Activated CD4-positive, alpha-beta T cell treated with anti-CD3 and anti-CD28 coated beads, Interleukin-2, amount 10 ng/mL, durations not matched to agents 24 days and 14 days (primary cell): Measurements from ENCODE around the gene FRMD4B. TPM values are rescaled to one million over a fixed set of nuclear protein-coding genes. Genes with fewer than 3 reads are reported as not detected.

Experiments used
- DNase-seq: peaks from one replicate; pipeline ENCODE4 v3.0.0; 2022
- H3K27ac Mint-ChIP-seq: one replicate; pipeline ENCODE4 v1.8.0; 2022; ENCODE audit warnings: mild to moderate bottlenecking, mixed read lengths
- H3K27me3 Mint-ChIP-seq: one replicate; pipeline ENCODE4 v1.8.0; 2022; ENCODE audit warnings: mixed read lengths
- H3K36me3 Mint-ChIP-seq: one replicate; pipeline ENCODE4 v1.8.0; 2022; ENCODE audit warnings: low read depth, mild to moderate bottlenecking, mixed read lengths
- H3K4me1 Mint-ChIP-seq: one replicate; pipeline ENCODE4 v1.8.0; 2021; ENCODE audit warnings: mixed read lengths
- H3K4me3 Mint-ChIP-seq: one replicate; pipeline ENCODE4 v1.8.0; 2022; ENCODE audit warnings: mild to moderate bottlenecking, moderate library complexity, mixed read lengths
- H3K9me3 Mint-ChIP-seq: one replicate; pipeline ENCODE4 v1.8.0; 2021; ENCODE audit warnings: mixed read lengths
- intact Hi-C: fragments of 100-400 bp; cut with micrococcal nuclease; formaldehyde crosslinking; loops from one replicate; pipeline ENCODE4 v1.15.1; 2023
- total RNA-seq: library from RNA; stranded (reverse); gene quantifications from 2 replicates; pipeline ENCODE4 v1.2.3, GENCODE V29; 2022

The FRMD4B gene
- total RNA-seq, 1 donor from 2014 or later: 59.1 TPM

GRCh38 chr3:69389520-69390248 is 3.8 kb upstream of the FRMD4B start:
- Mint-ChIP-seq H3K36me3 (no peaks in the 10 kb centered on the region), H3K4me3 (no peak overlapping the region), H3K4me1 (peaks cover 14% of the 10 kb centered on the region), H3K9me3 (peaks cover 4% of the 10 kb centered on the region), H3K27me3 (peaks cover 58% of the 10 kb centered on the region), H3K27ac (no peak overlapping the region)
- intact Hi-C loops: loop anchor here (5.0 kb wide), 1 partner anchor 48 kb away; no protein-coding TSS in a partner anchor
- no peak for DNase-seq

GRCh38 chr3:69388241-69388640 is 2.4 kb upstream of the FRMD4B start:
- H3K4me3 Mint-ChIP-seq: no peak overlapping the region
- H3K27me3 Mint-ChIP-seq: peaks cover 69% of the 10 kb centered on the region
- no peaks in the 10 kb centered on the region for H3K36me3 Mint-ChIP-seq
- intact Hi-C loops: loop anchor here (5.0 kb wide), 1 partner anchor 49 kb away; no protein-coding TSS in a partner anchor
- no peaks in the 10 kb centered on the region for H3K9me3 Mint-ChIP-seq
- no peak overlapping the region for H3K27ac Mint-ChIP-seq
- no peak for DNase-seq
- H3K4me1 Mint-ChIP-seq: peaks cover 17% of the 10 kb centered on the region

DNA sequence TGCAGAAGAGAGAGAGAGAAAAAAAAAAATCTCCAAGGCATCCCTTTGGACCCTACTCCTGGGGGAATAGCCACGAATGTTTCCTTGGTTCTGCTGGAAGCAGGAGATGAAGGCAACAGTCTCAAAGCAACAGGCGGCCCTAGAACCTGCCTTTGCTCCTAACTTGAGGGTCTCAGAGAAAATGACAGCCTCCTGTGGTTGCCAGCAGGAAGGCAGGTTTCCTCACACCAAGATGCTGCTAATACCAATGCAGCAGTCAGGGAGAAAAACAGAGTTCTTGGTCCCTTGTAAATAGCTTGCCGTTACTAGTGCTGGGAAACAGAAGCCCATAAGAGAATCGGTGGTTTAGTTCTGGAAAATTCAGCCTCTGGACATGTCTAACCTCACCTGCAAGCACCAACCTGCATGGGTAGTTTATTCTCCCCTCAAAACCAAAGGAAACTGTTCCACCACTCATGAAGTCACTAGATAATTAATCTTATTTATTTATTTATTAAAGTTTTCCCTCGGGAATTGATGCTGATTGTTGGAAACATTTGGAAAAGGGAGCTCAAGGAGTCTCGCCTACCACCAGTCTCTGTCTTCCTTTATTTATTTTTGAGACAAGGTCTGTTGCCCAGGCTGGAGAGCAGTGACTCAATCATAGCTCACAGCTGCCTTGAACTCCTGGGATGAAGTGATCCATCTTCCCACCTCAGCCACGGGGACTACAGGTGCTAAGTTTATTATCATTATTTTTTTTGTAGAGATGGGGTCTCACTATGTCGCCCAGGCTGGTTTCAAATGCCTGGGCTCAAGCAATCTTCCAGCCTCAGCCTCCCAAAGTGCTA is 883 bp upstream of the FRMD4B start:
- intact Hi-C loops: loop anchor here (1.0 to 5.0 kb wide), 2 partner anchors 51 to 59 kb away; no protein-coding TSS in a partner anchor

DNA sequence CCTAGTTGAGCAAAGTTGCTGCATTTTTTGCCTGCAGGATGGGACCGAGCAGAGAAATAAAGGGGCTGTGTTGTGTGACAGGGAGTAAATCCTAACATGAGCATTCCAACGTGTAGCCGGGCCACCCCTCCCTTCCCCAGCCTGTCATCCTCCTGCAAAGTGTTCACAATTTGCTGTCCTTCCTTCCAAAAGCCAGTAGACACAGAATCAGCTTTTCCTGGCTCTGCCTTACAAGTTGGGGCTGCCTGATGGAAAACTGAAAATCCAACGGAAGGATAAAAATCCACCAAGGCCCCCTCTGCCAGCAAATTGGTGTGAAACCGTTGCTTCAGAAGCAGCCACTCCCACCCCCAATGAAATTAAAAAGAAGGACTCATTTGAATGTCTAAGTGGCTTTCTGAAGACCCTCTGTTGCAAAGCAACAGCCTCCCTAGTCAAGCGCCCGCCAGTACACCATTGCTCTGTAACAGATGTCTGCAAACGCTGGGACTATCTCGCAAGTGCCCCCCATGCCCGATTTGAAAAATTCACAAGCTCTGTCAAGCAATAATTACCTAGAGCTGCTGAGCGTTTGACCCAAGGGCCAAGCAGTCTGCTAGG is 665 bp downstream of the FRMD4B start:
- H3K4me1 Mint-ChIP-seq: peaks cover 17% of the 10 kb centered on the region
- intact Hi-C loops: loop anchor here (5.0 kb wide), 1 partner anchor 52 kb away; no protein-coding TSS in a partner anchor
- H3K27me3 Mint-ChIP-seq: peaks cover 73% of the 10 kb centered on the region
- H3K36me3 Mint-ChIP-seq: no peaks in the 10 kb centered on the region
- H3K9me3 Mint-ChIP-seq: no peaks in the 10 kb centered on the region
- no peak for DNase-seq
- peak overlapping the region; percentile 81 for H3K4me3 Mint-ChIP-seq
- H3K27ac Mint-ChIP-seq: no peak overlapping the region

More for the DNA sequence above, 883 bp upstream of the FRMD4B start:
- no peak for DNase-seq
- Mint-ChIP-seq H3K27ac (peak overlapping the region; percentile 15), H3K27me3 (peaks cover 68% of the 10 kb centered on the region), H3K36me3 (no peaks in the 10 kb centered on the region), H3K9me3 (no peaks in the 10 kb centered on the region), H3K4me3 (peak overlapping the region; percentile 81), H3K4me1 (peaks cover 17% of the 10 kb centered on the region)

DNA sequence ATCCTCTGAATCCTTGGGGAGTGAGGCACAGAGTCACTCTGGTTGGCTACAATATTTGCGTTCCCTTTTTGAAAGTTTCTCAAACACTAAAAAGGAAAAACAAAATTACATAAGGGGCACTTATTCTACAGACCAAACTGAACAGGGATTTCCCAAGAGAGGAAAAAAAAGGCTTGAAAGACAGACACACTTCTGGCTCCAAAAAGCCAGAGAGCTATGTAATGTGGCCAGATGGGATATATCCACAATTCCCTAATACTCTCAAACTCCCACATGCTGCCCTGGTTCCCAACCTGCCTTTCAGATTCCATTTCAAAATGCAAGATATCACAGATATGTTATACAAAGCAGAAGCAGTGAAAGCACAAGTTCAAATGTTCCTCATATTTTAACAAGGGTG is 1.6 kb downstream of the FRMD4B start:
- Mint-ChIP-seq H3K36me3 (no peaks in the 10 kb centered on the region), H3K27ac (no peak overlapping the region), H3K4me3 (peak overlapping the region; percentile 67), H3K9me3 (no peaks in the 10 kb centered on the region), H3K4me1 (peaks cover 15% of the 10 kb centered on the region), H3K27me3 (peaks cover 70% of the 10 kb centered on the region)
- intact Hi-C loops: no loop called here
- DNase-seq: no peak

- H3K4me3 Mint-ChIP-seq: no peak overlapping the region
- H3K27me3 Mint-ChIP-seq: peaks cover 43% of the 10 kb centered on the region
- H3K9me3 Mint-ChIP-seq: peaks cover 9% of the 10 kb centered on the region
- intact Hi-C loops: no loop called here
- H3K4me1 Mint-ChIP-seq: peaks cover 3% of the 10 kb centered on the region
- no peaks in the 10 kb centered on the region for H3K36me3 Mint-ChIP-seq
- DNase-seq: no peak
- H3K27ac Mint-ChIP-seq: no peak overlapping the region
Observed at GRCh38 chr3:69379661-69380060, 6.2 kb downstream of the FRMD4B start.

- Mint-ChIP-seq H3K4me1 (no peaks in the 10 kb centered on the region), H3K27ac (no peak overlapping the region), H3K36me3 (no peaks in the 10 kb centered on the region), H3K4me3 (no peak overlapping the region), H3K27me3 (peaks cover 34% of the 10 kb centered on the region), H3K9me3 (peaks cover 9% of the 10 kb centered on the region)
- DNase-seq: no peak
- intact Hi-C loops: no loop called here
Observed at GRCh38 chr3:69378112-69378802, 7.6 kb downstream of the FRMD4B start.

DNA sequence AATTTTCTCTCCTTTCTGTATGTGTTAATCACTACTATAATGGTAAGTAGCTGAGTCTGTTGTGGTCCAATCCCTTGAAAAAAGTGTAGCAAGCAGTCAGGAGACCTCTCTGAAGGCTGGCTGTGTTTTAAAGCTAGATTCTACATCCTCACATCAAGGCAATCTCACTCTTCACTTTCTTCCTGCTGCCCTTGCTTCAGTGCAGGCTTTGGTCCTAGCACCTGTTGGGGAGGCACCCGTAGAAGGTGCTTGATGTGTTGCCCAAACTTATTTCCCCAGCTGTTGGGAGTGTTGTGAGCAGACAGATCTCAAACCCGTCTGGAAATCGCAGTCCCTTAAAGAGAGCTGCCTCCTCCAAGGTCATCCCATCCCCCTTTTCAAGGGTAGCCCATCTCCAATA is 8.6 kb downstream of the FRMD4B start:
- DNase-seq: no peak
- Mint-ChIP-seq H3K9me3 (peaks cover 9% of the 10 kb centered on the region), H3K4me3 (no peak overlapping the region), H3K27me3 (peaks cover 35% of the 10 kb centered on the region), H3K27ac (no peak overlapping the region), H3K36me3 (no peaks in the 10 kb centered on the region), H3K4me1 (no peaks in the 10 kb centered on the region)
- intact Hi-C loops: no loop called here

DNA sequence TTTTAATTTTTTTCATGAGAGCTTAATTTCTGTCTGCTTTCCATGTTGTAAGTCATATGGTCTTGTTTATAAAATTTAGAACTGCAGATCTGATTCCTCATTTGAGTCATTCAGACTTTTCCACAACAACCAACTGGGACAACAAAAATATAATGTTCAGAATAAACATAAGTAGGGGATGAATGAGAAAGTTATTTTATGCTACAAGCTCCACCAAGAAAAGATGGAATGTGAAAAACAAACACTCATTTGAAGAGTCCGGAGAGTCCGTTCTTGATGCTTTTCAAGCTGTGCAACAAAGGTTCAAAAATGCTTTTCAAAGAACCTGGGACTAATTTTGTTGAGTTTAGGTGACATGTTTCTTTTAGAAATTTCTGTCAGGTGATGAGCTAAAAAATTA is 9.2 kb downstream of the FRMD4B start:
- Mint-ChIP-seq H3K27ac (no peak overlapping the region), H3K9me3 (peaks cover 9% of the 10 kb centered on the region), H3K27me3 (peaks cover 32% of the 10 kb centered on the region), H3K36me3 (no peaks in the 10 kb centered on the region), H3K4me1 (no peaks in the 10 kb centered on the region), H3K4me3 (no peak overlapping the region)
- intact Hi-C loops: no loop called here
- no peak for DNase-seq

GRCh38 chr3:69371816-69372215 is 14.1 kb downstream of the FRMD4B start:
- Mint-ChIP-seq H3K36me3 (no peaks in the 10 kb centered on the region), H3K27me3 (peaks cover 8% of the 10 kb centered on the region), H3K27ac (no peak overlapping the region), H3K4me3 (no peak overlapping the region), H3K4me1 (peaks cover 24% of the 10 kb centered on the region), H3K9me3 (peaks cover 4% of the 10 kb centered on the region)
- intact Hi-C loops: no loop called here
- DNase-seq: no peak

DNA sequence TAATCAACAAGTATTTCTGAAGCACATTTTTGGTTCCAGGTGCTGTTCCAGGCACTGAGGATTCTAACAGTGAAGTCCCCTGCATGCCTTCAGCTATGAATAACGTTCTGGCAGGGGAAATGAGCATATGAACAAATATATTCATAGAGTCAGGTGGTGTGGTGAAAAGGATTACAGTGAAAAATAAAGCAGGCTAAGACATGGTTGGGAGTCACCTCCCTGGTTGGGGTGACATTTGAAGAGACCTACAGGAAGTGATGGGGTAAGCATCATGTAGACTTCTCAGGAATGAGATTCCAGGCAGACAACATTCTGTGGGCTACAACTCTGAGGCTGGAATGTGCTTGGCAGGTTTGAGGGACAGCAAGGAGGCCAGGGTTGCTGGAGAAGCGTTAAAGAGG is 15.0 kb downstream of the FRMD4B start:
- Mint-ChIP-seq H3K27me3 (peaks cover 5% of the 10 kb centered on the region), H3K9me3 (peaks cover 4% of the 10 kb centered on the region), H3K27ac (no peak overlapping the region), H3K4me3 (no peak overlapping the region), H3K4me1 (peaks cover 24% of the 10 kb centered on the region), H3K36me3 (no peaks in the 10 kb centered on the region)
- intact Hi-C loops: no loop called here
- DNase-seq: no peak

DNA sequence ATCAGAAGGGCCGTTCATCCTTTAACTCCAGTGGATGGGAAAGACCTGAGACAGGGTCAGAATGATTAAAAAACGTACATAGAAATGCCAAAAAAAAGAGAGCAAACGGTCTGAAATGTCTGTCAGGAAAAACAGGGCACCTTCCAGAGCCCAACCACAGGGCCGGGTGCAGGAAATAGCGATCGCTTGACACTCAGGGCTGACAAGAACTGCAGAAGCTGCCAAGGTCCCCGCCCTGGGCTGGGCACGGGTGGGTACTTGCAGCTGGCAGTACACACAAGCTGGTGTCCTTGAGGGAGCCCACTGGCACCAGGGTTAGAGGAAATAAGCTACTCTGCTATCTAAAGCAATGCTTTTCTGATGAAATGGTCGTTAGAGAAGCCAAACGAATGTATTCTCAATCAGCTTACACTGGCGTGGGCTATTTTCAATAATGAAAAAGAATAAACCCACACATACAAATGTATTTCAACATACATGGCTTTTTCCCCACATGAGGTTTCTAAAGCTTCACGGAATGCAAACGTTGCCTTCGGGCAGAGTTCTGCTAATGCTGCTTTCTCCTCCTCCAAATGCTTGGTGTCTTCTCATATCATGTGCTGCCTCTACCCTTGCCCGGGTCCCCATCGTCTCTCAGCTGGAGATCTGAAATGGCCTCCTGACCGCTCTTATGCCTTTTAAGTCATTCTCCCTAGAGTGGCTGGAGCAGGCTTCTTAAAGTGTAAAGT is 15.6 kb downstream of the FRMD4B start:
- Mint-ChIP-seq H3K4me1 (peaks cover 24% of the 10 kb centered on the region), H3K27me3 (peaks cover 5% of the 10 kb centered on the region), H3K36me3 (no peaks in the 10 kb centered on the region), H3K9me3 (peaks cover 4% of the 10 kb centered on the region), H3K27ac (no peak overlapping the region), H3K4me3 (no peak overlapping the region)
- peak; percentile 61 for DNase-seq
- intact Hi-C loops: no loop called here

DNA sequence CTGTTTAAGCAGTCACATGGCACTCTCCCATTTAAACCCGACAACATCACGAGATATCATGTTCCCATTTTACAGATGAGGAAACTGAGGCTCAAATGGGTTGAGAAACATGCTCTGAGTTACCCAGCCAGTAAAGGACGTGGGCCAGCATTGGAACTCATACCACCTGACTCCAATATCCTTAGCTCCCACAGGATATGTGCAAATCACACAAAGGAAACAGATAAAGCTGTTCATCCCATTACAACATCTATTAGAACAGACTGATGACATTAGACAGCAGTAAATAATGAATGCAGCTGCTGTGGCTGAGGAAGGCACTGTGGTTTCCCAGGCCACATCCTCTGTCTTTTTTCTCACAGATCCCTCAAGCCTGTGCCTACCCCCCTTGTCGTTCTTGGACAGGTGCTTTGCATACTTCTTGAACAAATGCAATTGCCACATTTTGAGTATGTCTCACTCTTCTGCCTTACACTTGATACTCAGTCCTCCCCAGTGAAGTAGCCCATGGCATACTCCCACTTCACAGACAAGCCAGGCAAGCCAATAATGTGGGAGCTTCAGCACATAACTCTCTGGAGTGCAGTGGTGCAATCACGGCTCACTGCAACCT is 17.7 kb downstream of the FRMD4B start:
- Mint-ChIP-seq H3K27me3 (peaks cover 2% of the 10 kb centered on the region), H3K27ac (no peak overlapping the region), H3K9me3 (no peaks in the 10 kb centered on the region), H3K4me1 (peaks cover 24% of the 10 kb centered on the region), H3K36me3 (no peaks in the 10 kb centered on the region), H3K4me3 (no peak overlapping the region)
- intact Hi-C loops: no loop called here
- peak; percentile 82 for DNase-seq
